Measurements from ENCODE around the gene KIAA0040. TPM values are rescaled to one million over a fixed set of nuclear protein-coding genes. Genes with fewer than 3 reads are reported as not detected.

The KIAA0040 gene
- total RNA-seq, 1 experiment from 2014 or later = 32.4 TPM

- Histone ChIP-seq H3K4me3 (replicated peaks in 1 of 2; ENCODE audit: low read depth in 1 of 2, low read length in 2 of 2) (no peak overlapping the region), H3K79me2 (ENCODE audit: insufficient read depth, low read length) (no peaks in the 10 kb centered on the region), H3K27ac (ENCODE audit: low read depth, low read length) (no peak overlapping the region), H3K36me3 (ENCODE audit: control insufficient read depth in 1 of 2, insufficient read depth in 2 of 2, low read length in 2 of 2) (no peaks in the 10 kb centered on the region), H3K27me3 (ENCODE audit: insufficient read depth, low read length) (no peaks in the 10 kb centered on the region), H4K20me1 (ENCODE audit: insufficient read depth) (no peaks in the 10 kb centered on the region), H3K4me2 (ENCODE audit: low read length) (no peak overlapping the region), H3K9ac (ENCODE audit: low read length) (no peak overlapping the region), H2AFZ (ENCODE audit: low read depth, low read length, poor library complexity, severe bottlenecking) (no peak overlapping the region), H3K9me2 (ENCODE audit: insufficient read depth) (no peaks in the 10 kb centered on the region), H3K4me1 (ENCODE audit: control insufficient read depth in 1 of 2, insufficient read depth in 2 of 2, low read length in 2 of 2) (no peaks in the 10 kb centered on the region; a peak in 1 of 4 replicates), H3K9me3 (ENCODE audit: control insufficient read depth in 1 of 2, insufficient read depth in 1 of 2, low read depth in 1 of 2, low read length in 2 of 2) (no peaks in the 10 kb centered on the region)
- POLR2A ChIA-PET = no interaction called here
- TF ChIP-seq POLR2AphosphoS5 (IDR thresholded peaks at IDR 0.05; ENCODE audit: low read depth, low read length) (no peak), ZFX (IDR thresholded peaks at IDR 0.05) (no peak), TCF7L2 (IDR thresholded peaks at IDR 0.05; ENCODE audit: borderline replicate concordance, extremely low read depth, insufficient read depth, insufficient read length) (no peak), ATF3 (IDR thresholded peaks at IDR 0.05) (no peak), SRF (IDR thresholded peaks at IDR 0.05; ENCODE audit: low read depth) (no peak), EGR1 (IDR thresholded peaks at IDR 0.05; ENCODE audit: low read depth) (no peak), SIN3A (IDR thresholded peaks at IDR 0.05; ENCODE audit: low read depth) (no peak), ZNF274 (IDR thresholded peaks at IDR 0.05; ENCODE audit: low read depth, low read length) (no peak), CBX3 (IDR thresholded peaks at IDR 0.05; ENCODE audit: low read depth) (no peak), FOSL1 (IDR thresholded peaks at IDR 0.05; ENCODE audit: low read depth) (no peak), POLR2A (IDR thresholded peaks at IDR 0.05; ENCODE audit: borderline replicate concordance, extremely low read depth, insufficient read depth, insufficient read length) (no peak), SP1 (IDR thresholded peaks at IDR 0.05; ENCODE audit: low read depth) (no peak)
- TF ChIP-seq, protein P1, sequence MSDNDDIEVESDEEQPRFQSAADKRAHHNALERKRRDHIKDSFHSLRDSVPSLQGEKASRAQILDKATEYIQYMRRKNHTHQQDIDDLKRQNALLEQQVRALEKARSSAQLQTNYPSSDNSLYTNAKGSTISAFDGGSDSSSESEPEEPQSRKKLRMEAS (IDR thresholded peaks at IDR 0.05) = no peak
- TF ChIP-seq, protein P2, sequence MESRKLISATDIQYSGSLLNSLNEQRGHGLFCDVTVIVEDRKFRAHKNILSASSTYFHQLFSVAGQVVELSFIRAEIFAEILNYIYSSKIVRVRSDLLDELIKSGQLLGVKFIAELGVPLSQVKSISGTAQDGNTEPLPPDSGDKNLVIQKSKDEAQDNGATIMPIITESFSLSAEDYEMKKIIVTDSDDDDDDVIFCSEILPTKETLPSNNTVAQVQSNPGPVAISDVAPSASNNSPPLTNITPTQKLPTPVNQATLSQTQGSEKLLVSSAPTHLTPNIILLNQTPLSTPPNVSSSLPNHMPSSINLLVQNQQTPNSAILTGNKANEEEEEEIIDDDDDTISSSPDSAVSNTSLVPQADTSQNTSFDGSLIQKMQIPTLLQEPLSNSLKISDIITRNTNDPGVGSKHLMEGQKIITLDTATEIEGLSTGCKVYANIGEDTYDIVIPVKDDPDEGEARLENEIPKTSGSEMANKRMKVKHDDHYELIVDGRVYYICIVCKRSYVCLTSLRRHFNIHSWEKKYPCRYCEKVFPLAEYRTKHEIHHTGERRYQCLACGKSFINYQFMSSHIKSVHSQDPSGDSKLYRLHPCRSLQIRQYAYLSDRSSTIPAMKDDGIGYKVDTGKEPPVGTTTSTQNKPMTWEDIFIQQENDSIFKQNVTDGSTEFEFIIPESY (IDR thresholded peaks at IDR 0.05; ENCODE audit: extremely low read depth, insufficient replicate concordance, low read length) = no peak
- TF ChIP-seq, protein P3, sequence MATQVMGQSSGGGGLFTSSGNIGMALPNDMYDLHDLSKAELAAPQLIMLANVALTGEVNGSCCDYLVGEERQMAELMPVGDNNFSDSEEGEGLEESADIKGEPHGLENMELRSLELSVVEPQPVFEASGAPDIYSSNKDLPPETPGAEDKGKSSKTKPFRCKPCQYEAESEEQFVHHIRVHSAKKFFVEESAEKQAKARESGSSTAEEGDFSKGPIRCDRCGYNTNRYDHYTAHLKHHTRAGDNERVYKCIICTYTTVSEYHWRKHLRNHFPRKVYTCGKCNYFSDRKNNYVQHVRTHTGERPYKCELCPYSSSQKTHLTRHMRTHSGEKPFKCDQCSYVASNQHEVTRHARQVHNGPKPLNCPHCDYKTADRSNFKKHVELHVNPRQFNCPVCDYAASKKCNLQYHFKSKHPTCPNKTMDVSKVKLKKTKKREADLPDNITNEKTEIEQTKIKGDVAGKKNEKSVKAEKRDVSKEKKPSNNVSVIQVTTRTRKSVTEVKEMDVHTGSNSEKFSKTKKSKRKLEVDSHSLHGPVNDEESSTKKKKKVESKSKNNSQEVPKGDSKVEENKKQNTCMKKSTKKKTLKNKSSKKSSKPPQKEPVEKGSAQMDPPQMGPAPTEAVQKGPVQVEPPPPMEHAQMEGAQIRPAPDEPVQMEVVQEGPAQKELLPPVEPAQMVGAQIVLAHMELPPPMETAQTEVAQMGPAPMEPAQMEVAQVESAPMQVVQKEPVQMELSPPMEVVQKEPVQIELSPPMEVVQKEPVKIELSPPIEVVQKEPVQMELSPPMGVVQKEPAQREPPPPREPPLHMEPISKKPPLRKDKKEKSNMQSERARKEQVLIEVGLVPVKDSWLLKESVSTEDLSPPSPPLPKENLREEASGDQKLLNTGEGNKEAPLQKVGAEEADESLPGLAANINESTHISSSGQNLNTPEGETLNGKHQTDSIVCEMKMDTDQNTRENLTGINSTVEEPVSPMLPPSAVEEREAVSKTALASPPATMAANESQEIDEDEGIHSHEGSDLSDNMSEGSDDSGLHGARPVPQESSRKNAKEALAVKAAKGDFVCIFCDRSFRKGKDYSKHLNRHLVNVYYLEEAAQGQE (IDR thresholded peaks at IDR 0.05; ENCODE audit: low read depth) = no peak
- TF ChIP-seq, protein P4, sequence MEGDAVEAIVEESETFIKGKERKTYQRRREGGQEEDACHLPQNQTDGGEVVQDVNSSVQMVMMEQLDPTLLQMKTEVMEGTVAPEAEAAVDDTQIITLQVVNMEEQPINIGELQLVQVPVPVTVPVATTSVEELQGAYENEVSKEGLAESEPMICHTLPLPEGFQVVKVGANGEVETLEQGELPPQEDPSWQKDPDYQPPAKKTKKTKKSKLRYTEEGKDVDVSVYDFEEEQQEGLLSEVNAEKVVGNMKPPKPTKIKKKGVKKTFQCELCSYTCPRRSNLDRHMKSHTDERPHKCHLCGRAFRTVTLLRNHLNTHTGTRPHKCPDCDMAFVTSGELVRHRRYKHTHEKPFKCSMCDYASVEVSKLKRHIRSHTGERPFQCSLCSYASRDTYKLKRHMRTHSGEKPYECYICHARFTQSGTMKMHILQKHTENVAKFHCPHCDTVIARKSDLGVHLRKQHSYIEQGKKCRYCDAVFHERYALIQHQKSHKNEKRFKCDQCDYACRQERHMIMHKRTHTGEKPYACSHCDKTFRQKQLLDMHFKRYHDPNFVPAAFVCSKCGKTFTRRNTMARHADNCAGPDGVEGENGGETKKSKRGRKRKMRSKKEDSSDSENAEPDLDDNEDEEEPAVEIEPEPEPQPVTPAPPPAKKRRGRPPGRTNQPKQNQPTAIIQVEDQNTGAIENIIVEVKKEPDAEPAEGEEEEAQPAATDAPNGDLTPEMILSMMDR (IDR thresholded peaks at IDR 0.05 in 2 of 3, conservative IDR thresholded peaks at IDR 0.05 in 1 of 3; ENCODE audit: borderline replicate concordance in 1 of 3, insufficient read depth in 1 of 3, low read depth in 2 of 3, low read length in 2 of 3) = no peak
- RAD21 ChIA-PET (ENCODE audit: low non-redundant PET in 1 of 2, low total read pairs in 2 of 2, uncharacterized antibody in 2 of 2, unreplicated experiment in 2 of 2) = no interaction called here
- no TSS peak for BruUV-seq (replicated peaks)
- CTCF ChIA-PET = interaction anchor here (0.6 kb wide), 1 partner anchor 11 kb away, joined by 6 read pairs; no protein-coding TSS in a partner anchor
- DNase-seq (ENCODE audit: low read depth, low spot score) (no peak), ATAC-seq (no peak)
- intact Hi-C loops (cut with micrococcal nuclease) = no loop called here
Measured at GRCh38 chr1:175204330-175204729, 11.8 kb upstream of the KIAA0040 start.

Data from HCT116 (cell line).